HL-60 (cell line): ENCODE results near the gene SLC22A23.

ENCODE experiments used
- DNase-seq, 2 experiments: peaks; one replicate each; pipeline ENCODE4 v3.0.0-alpha.2; 2010 to 2020; ENCODE audit warnings: low read depth in 1 of 2, low spot score in 1 of 2
- H3K27ac ChIP-seq: fragments of 250-450 bp; sonication (Bioruptor Pico); replicated peaks from 2 replicates; pipeline ENCODE4 v1.5.1; 2020; ENCODE audit warnings: mild to moderate bottlenecking, moderate library complexity
- H3K27me3 ChIP-seq: fragments of 250-450 bp; sonication (Bioruptor Pico); 2 replicates; pipeline ENCODE4 v1.5.1; 2021; ENCODE audit warnings: mild to moderate bottlenecking, moderate library complexity; ENCODE audit not compliant: insufficient read depth, poor library complexity, severe bottlenecking
- H3K4me3 ChIP-seq: replicated peaks from 2 replicates; pipeline ENCODE4 v1.5.1; 2011; ENCODE audit warnings: mild to moderate bottlenecking, control low read depth, low read length; ENCODE audit not compliant: insufficient read depth
- GABPA ChIP-seq: IDR thresholded peaks from 2 replicates; pipeline ENCODE4 v1.6.1; 2012; ENCODE audit warnings: low read depth
- POLR2AphosphoS5 ChIP-seq: IDR thresholded peaks from 2 replicates; pipeline ENCODE4 v1.6.1; 2012; ENCODE audit warnings: low read depth
- SPI1 ChIP-seq: IDR thresholded peaks from 2 replicates; pipeline ENCODE4 v1.6.1; 2012; ENCODE audit warnings: low read depth, mild to moderate bottlenecking, borderline replicate concordance
- TF ChIP-seq, protein P1 (sequence below): IDR thresholded peaks from 2 replicates; pipeline ENCODE4 v1.6.1; 2012; ENCODE audit warnings: low read depth; ENCODE audit not compliant: insufficient replicate concordance
- TF ChIP-seq, protein P2 (sequence below): IDR thresholded peaks from one replicate; pipeline ENCODE4 v1.5.1; 2011; ENCODE audit warnings: low read length, control low read depth, inconsistent platforms; ENCODE audit not compliant: insufficient read depth

SLC22A23 gene

DNA sequence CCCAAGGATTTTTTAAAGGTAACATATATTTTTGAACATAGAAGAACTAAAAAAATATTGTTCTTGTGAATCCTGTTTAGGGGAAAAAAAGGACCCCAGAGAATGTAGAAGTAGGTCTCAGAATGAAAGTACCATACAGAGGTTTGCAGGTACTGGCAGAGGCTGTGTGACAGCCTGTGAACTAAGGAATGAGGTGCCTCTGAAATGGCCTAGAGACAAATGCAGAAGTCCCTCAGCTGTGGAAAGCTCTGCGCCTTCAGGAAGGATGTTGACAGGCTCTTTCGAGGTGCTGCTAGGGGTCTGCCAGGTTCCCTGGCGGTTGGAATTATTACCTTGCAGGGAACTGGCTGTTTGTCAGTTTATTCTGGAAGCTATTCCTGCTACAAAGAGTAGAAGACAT lies 220.8 kb downstream of the SLC22A23 start:
- Histone ChIP-seq H3K4me3 (no peak overlapping the region), H3K27ac (no peak overlapping the region), H3K27me3 (peaks cover 64% of the 10 kb centered on the region)
- DNase-seq, result no peak
- TF ChIP-seq SPI1 (peak; percentile 31; the same call in 1 of the 2 replicates), POLR2AphosphoS5 (no peak)

DNA sequence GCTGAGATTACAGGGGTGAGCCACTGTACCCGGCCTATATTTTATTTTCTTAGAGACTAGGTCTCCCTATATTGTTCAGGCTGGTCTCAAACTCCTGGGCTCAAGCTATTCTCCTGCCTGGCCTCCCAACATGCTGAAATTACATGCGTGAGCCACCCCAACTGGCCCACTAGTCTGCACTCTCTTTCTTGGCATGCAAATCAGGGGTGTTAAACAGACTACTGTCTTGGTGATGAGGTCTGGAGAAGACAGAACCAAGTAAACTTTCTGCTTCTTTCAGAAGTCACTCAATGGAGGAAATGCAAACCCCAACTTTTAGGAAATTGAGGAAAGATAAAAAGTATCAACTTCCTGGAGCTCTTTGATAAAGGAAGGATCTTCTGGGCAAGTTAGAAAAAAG lies 221.4 kb downstream of the SLC22A23 start:
- DNase-seq, result no peak
- Histone ChIP-seq H3K27ac (no peak overlapping the region), H3K4me3 (no peak overlapping the region), H3K27me3 (peaks cover 69% of the 10 kb centered on the region)
- TF ChIP-seq, protein P1, sequence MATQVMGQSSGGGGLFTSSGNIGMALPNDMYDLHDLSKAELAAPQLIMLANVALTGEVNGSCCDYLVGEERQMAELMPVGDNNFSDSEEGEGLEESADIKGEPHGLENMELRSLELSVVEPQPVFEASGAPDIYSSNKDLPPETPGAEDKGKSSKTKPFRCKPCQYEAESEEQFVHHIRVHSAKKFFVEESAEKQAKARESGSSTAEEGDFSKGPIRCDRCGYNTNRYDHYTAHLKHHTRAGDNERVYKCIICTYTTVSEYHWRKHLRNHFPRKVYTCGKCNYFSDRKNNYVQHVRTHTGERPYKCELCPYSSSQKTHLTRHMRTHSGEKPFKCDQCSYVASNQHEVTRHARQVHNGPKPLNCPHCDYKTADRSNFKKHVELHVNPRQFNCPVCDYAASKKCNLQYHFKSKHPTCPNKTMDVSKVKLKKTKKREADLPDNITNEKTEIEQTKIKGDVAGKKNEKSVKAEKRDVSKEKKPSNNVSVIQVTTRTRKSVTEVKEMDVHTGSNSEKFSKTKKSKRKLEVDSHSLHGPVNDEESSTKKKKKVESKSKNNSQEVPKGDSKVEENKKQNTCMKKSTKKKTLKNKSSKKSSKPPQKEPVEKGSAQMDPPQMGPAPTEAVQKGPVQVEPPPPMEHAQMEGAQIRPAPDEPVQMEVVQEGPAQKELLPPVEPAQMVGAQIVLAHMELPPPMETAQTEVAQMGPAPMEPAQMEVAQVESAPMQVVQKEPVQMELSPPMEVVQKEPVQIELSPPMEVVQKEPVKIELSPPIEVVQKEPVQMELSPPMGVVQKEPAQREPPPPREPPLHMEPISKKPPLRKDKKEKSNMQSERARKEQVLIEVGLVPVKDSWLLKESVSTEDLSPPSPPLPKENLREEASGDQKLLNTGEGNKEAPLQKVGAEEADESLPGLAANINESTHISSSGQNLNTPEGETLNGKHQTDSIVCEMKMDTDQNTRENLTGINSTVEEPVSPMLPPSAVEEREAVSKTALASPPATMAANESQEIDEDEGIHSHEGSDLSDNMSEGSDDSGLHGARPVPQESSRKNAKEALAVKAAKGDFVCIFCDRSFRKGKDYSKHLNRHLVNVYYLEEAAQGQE, result no peak
- TF ChIP-seq GABPA (no peak), POLR2AphosphoS5 (no peak), SPI1 (no peak)
- TF ChIP-seq, protein P2, sequence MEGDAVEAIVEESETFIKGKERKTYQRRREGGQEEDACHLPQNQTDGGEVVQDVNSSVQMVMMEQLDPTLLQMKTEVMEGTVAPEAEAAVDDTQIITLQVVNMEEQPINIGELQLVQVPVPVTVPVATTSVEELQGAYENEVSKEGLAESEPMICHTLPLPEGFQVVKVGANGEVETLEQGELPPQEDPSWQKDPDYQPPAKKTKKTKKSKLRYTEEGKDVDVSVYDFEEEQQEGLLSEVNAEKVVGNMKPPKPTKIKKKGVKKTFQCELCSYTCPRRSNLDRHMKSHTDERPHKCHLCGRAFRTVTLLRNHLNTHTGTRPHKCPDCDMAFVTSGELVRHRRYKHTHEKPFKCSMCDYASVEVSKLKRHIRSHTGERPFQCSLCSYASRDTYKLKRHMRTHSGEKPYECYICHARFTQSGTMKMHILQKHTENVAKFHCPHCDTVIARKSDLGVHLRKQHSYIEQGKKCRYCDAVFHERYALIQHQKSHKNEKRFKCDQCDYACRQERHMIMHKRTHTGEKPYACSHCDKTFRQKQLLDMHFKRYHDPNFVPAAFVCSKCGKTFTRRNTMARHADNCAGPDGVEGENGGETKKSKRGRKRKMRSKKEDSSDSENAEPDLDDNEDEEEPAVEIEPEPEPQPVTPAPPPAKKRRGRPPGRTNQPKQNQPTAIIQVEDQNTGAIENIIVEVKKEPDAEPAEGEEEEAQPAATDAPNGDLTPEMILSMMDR, result no peak

DNA sequence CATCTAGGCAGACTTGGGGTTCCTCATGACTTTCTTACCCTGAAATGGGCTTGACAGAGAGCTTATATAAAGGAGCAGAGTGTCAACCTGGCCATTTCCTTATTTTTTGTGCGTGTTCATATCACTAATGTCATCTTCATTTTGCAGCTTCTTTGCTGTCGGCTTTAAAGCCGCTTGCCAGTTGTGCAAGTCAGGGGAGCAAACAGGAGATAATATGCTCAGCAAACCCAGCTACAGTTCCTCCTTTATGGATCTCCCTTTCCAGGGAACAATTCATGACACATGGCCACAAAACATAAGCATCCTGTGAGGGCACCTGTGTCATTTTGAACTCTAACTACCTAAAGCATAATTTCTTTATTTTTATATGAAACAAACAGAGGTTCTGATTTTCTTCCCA lies 222.9 kb downstream of the SLC22A23 start:
- Histone ChIP-seq H3K4me3 (no peak overlapping the region), H3K27ac (no peak overlapping the region), H3K27me3 (peaks cover 78% of the 10 kb centered on the region)
- TF ChIP-seq, protein P1, result no peak
- TF ChIP-seq, protein P2, result no peak
- TF ChIP-seq POLR2AphosphoS5 (no peak), SPI1 (no peak), GABPA (no peak)
- DNase-seq, result no peak

DNA sequence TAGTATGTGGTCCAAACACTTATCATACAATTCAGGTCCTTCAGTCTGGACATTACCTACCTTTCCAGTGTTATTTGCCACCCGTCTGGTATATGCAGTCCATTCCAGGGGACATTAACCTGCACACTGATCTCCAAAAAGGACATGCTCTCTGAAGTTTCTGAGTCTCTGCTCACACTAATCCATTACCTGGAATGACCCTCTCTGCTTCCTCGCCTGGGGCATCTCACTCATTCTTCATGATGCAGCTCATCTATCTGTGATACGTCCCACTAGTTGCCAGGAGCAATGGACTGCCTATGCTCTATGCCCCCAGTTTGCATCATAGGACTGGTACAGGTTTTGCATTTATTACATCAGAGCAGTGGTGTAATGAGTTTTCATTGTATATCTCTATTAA lies 223.5 kb downstream of the SLC22A23 start:
- DNase-seq, result no peak
- H3K4me3 ChIP-seq, result no peak overlapping the region
- TF ChIP-seq, protein P2, result no peak
- TF ChIP-seq POLR2AphosphoS5, result no peak
- no peak for TF ChIP-seq GABPA
- TF ChIP-seq, protein P1, result no peak
- TF ChIP-seq SPI1, result no peak
- no peak overlapping the region for H3K27ac ChIP-seq
- H3K27me3 ChIP-seq, result peaks cover 77% of the 10 kb centered on the region
